Smooth muscle cell (in vitro differentiated cells): ENCODE results near the gene KCND3. TPM values are rescaled to one million over a fixed set of nuclear protein-coding genes. Genes with fewer than 3 reads are reported as not detected.

Source experiments
- DNase-seq: peaks from one replicate; lab custom pipeline; 2025; ENCODE audit not compliant: unreplicated experiment; lab: John Stamatoyannopoulos, UW
- H2AFZ ChIP-seq: fragments of 200-600 bp; sonication (generic); 2 replicates; pipeline ENCODE4 v1.6.0; 2016; ENCODE audit warnings: antibody characterized with exemption, low read depth, mild to moderate bottlenecking
- H3F3A ChIP-seq: fragments of 200-600 bp; sonication (generic); 2 replicates; pipeline ENCODE4 v1.6.0; 2017; ENCODE audit warnings: antibody characterized with exemption, low read depth
- H3K27ac ChIP-seq: fragments of 200-600 bp; sonication (generic); 2 replicates; pipeline ENCODE4 v1.5.1; 2016; ENCODE audit warnings: low read depth, mild to moderate bottlenecking
- H3K27me3 ChIP-seq: fragments of 200-600 bp; sonication (generic); 2 replicates; pipeline ENCODE4 v1.6.1; 2016; ENCODE audit warnings: low read depth, mild to moderate bottlenecking
- H3K36me3 ChIP-seq: fragments of 200-600 bp; sonication (generic); 2 replicates; pipeline ENCODE4 v1.5.1; 2016; ENCODE audit warnings: low read depth
- H3K4me1 ChIP-seq: fragments of 200-600 bp; sonication (generic); 2 replicates; pipeline ENCODE4 v1.5.1; 2016; ENCODE audit warnings: low read depth
- H3K4me2 ChIP-seq: fragments of 200-600 bp; sonication (generic); 2 replicates; pipeline ENCODE4 v1.6.0; 2016; ENCODE audit warnings: mild to moderate bottlenecking
- H3K4me3 ChIP-seq: fragments of 200-600 bp; sonication (generic); 2 replicates; pipeline ENCODE4 v1.5.1; 2016; ENCODE audit warnings: mild to moderate bottlenecking
- H3K79me2 ChIP-seq: fragments of 200-600 bp; sonication (generic); 2 replicates; pipeline ENCODE4 v1.6.0; 2016; ENCODE audit warnings: low read depth, mild to moderate bottlenecking
- H3K9ac ChIP-seq: fragments of 200-600 bp; sonication (generic); 2 replicates; pipeline ENCODE4 v1.6.0; 2016; ENCODE audit warnings: low read depth
- H3K9me3 ChIP-seq: fragments of 200-600 bp; sonication (generic); replicated peaks from 2 replicates; pipeline ENCODE4 v1.5.1; 2016; ENCODE audit warnings: low read depth
- H4K20me1 ChIP-seq: fragments of 200-600 bp; sonication (generic); 2 replicates; pipeline ENCODE4 v1.6.0; 2016; ENCODE audit warnings: low read depth
- CTCF ChIP-seq: fragments of 200-600 bp; sonication (generic); IDR thresholded peaks from 2 replicates; pipeline ENCODE4 v1.5.1; 2017; ENCODE audit warnings: borderline replicate concordance, mild to moderate bottlenecking, antibody characterized with exemption; ENCODE audit not compliant: insufficient read depth, poor library complexity, severe bottlenecking
- WGBS: methylation state at CpG from one replicate; pipeline ENCODE4 v1.1.7; 2016; ENCODE audit warnings: low lambda C conversion rate; 5-methylcytosine and 5-hydroxymethylcytosine counted together
- polyA plus RNA-seq: library from polyadenylated mRNA; unstranded; fragments of >200 nt; fragmentation: Nextera tagmentation; extraction: Ambion mirVana; gene quantifications from 2 replicates; pipeline ENCODE4 v1.2.1, GENCODE V29; 2016
- total RNA-seq: library from RNA; depleted of rRNA; stranded (reverse); fragments of >200 nt; gene quantifications from 2 replicates; pipeline ENCODE4 v1.2.3, GENCODE V29; 2014

KCND3 gene
- total and polyA plus RNA-seq, 2 experiments from 2014 or later, result 0.97 to 2.2 TPM

GRCh38 chr1:111734856-111735255 lies 254.6 kb downstream of the KCND3 start:
- no peaks in the 10 kb centered on the region for H3K27me3 ChIP-seq
- no peaks in the 10 kb centered on the region for H3K79me2 ChIP-seq
- peaks cover 9% of the 10 kb centered on the region for H3F3A ChIP-seq
- no peak overlapping the region for H3K4me2 ChIP-seq
- TF ChIP-seq CTCF, result no peak
- no peak overlapping the region for H2AFZ ChIP-seq
- no peak overlapping the region for H3K9ac ChIP-seq
- H4K20me1 ChIP-seq, result peaks cover 26% of the 10 kb centered on the region
- peaks cover 26% of the 10 kb centered on the region for H3K4me1 ChIP-seq
- WGBS, result 96% methylated on average over 3 of the region's 3 CpGs
- H3K9me3 ChIP-seq, result no peaks in the 10 kb centered on the region
- H3K36me3 ChIP-seq, result no peaks in the 10 kb centered on the region
- no peak overlapping the region for H3K4me3 ChIP-seq
- no peak overlapping the region for H3K27ac ChIP-seq
- no peak for DNase-seq

- H3K4me3 ChIP-seq, result no peak overlapping the region
- no peak for DNase-seq
- peaks cover 9% of the 10 kb centered on the region for H3F3A ChIP-seq
- no peaks in the 10 kb centered on the region for H3K27me3 ChIP-seq
- peaks cover 26% of the 10 kb centered on the region for H4K20me1 ChIP-seq
- TF ChIP-seq CTCF, result no peak
- H3K9ac ChIP-seq, result no peak overlapping the region
- H3K4me1 ChIP-seq, result peaks cover 26% of the 10 kb centered on the region
- H3K4me2 ChIP-seq, result no peak overlapping the region
- H2AFZ ChIP-seq, result no peak overlapping the region
- no peak overlapping the region for H3K27ac ChIP-seq
- no peaks in the 10 kb centered on the region for H3K79me2 ChIP-seq
- no peaks in the 10 kb centered on the region for H3K9me3 ChIP-seq
- WGBS, result 92% methylated on average over 3 of the region's 3 CpGs
- no peaks in the 10 kb centered on the region for H3K36me3 ChIP-seq
Measured at GRCh38 chr1:111734426-111734825, 255.0 kb downstream of the KCND3 start.

- no peaks in the 10 kb centered on the region for H3K9me3 ChIP-seq
- H3K27me3 ChIP-seq, result no peaks in the 10 kb centered on the region
- no peak overlapping the region for H2AFZ ChIP-seq
- H3K79me2 ChIP-seq, result no peaks in the 10 kb centered on the region
- no peak overlapping the region for H3K9ac ChIP-seq
- H3K4me1 ChIP-seq, result peaks cover 26% of the 10 kb centered on the region
- H3K27ac ChIP-seq, result no peak overlapping the region
- H3K36me3 ChIP-seq, result no peaks in the 10 kb centered on the region
- H3F3A ChIP-seq, result peaks cover 9% of the 10 kb centered on the region
- no peak for TF ChIP-seq CTCF
- no peak for DNase-seq
- H4K20me1 ChIP-seq, result peaks cover 26% of the 10 kb centered on the region
- H3K4me3 ChIP-seq, result no peak overlapping the region
- H3K4me2 ChIP-seq, result no peak overlapping the region
- WGBS, result 94% methylated on average over 5 of the region's 5 CpGs
Measured at GRCh38 chr1:111733992-111734341, 255.5 kb downstream of the KCND3 start.

GRCh38 chr1:111733183-111733991 lies 256.1 kb downstream of the KCND3 start:
- no peak overlapping the region for H3K27ac ChIP-seq
- TF ChIP-seq CTCF, result no peak

More at GRCh38 chr1:111733183-111733991, 256.1 kb downstream of the KCND3 start:
- no peak overlapping the region for H2AFZ ChIP-seq
- WGBS, result 80% methylated on average over 9 of the region's 9 CpGs
- no peak overlapping the region for H3K4me3 ChIP-seq
- peaks cover 26% of the 10 kb centered on the region for H4K20me1 ChIP-seq
- no peaks in the 10 kb centered on the region for H3K79me2 ChIP-seq
- H3K9me3 ChIP-seq, result no peaks in the 10 kb centered on the region
- H3K27me3 ChIP-seq, result no peaks in the 10 kb centered on the region
- H3K9ac ChIP-seq, result no peak overlapping the region
- H3F3A ChIP-seq, result peaks cover 9% of the 10 kb centered on the region
- no peak overlapping the region for H3K4me2 ChIP-seq
- H3K36me3 ChIP-seq, result no peaks in the 10 kb centered on the region
- no peak for DNase-seq
- peaks cover 24% of the 10 kb centered on the region for H3K4me1 ChIP-seq
